Upper lobe of left lung (tissue), 4 donors: ENCODE data around the gene DCAKD.

Experiments
- EP300 ChIP-seq, 4 donors: sonication (generic); formaldehyde crosslinking; IDR thresholded peaks; one replicate each; pipeline ENCODE4 v1.5.1; 2017; ENCODE audit warnings: antibody characterized with exemption in 4 of 4, control low read depth in 2 of 4
- TF ChIP-seq, protein P1 (sequence below), 6 experiments: fragments of 450-650 bp in 4 of 6; fragments of 200-600 bp in 2 of 6; sonication (generic) in 2 of 6; IDR thresholded peaks; one replicate each; pipeline ENCODE4 v1.5.1; 2016 to 2019; ENCODE audit warnings: antibody characterized with exemption in 6 of 6

GRCh38 chr17:45005700-45006099, 45.7 kb downstream of the DCAKD start:
- TF ChIP-seq, protein P1, sequence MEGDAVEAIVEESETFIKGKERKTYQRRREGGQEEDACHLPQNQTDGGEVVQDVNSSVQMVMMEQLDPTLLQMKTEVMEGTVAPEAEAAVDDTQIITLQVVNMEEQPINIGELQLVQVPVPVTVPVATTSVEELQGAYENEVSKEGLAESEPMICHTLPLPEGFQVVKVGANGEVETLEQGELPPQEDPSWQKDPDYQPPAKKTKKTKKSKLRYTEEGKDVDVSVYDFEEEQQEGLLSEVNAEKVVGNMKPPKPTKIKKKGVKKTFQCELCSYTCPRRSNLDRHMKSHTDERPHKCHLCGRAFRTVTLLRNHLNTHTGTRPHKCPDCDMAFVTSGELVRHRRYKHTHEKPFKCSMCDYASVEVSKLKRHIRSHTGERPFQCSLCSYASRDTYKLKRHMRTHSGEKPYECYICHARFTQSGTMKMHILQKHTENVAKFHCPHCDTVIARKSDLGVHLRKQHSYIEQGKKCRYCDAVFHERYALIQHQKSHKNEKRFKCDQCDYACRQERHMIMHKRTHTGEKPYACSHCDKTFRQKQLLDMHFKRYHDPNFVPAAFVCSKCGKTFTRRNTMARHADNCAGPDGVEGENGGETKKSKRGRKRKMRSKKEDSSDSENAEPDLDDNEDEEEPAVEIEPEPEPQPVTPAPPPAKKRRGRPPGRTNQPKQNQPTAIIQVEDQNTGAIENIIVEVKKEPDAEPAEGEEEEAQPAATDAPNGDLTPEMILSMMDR (IDR thresholded peaks at IDR 0.05), result no peak
- TF ChIP-seq EP300 (IDR thresholded peaks at IDR 0.05), result no peak
